ENCODE measurements around the gene TMEM150A.
A peak's percentile ranks its signal among the peaks of the same experiment; 100 is the strongest.

The TMEM150A gene

GRCh38 chr2:85551698-85552678, 50.5 kb downstream of the TMEM150A start:
- peak; percentile 89 for DNase-seq (ENCODE audit: low read depth)
- peak; percentile 92 for TF ChIP-seq CTCF (IDR thresholded peaks at IDR 0.05; ENCODE audit: insufficient read depth, low read depth, low read length, missing control alignments)
- H3K4me3 ChIP-seq (ENCODE audit: low read depth, low read length), result no peak overlapping the region

- H3K4me3 ChIP-seq (ENCODE audit: low read depth, low read length), result no peak overlapping the region
- no peak for DNase-seq (ENCODE audit: low read depth)
- TF ChIP-seq CTCF (IDR thresholded peaks at IDR 0.05; ENCODE audit: insufficient read depth, low read depth, low read length, missing control alignments), result no peak
Observed at GRCh38 chr2:85550486-85550885, 52.0 kb downstream of the TMEM150A start.

- H3K4me3 ChIP-seq (ENCODE audit: low read depth, low read length), result no peak overlapping the region
- no peak for DNase-seq (ENCODE audit: low read depth)
- no peak for TF ChIP-seq CTCF (IDR thresholded peaks at IDR 0.05; ENCODE audit: insufficient read depth, low read depth, low read length, missing control alignments)
Observed at GRCh38 chr2:85549826-85550225, 52.7 kb downstream of the TMEM150A start.

- H3K4me3 ChIP-seq (ENCODE audit: low read depth, low read length), result no peak overlapping the region
- no peak for TF ChIP-seq CTCF (IDR thresholded peaks at IDR 0.05; ENCODE audit: insufficient read depth, low read depth, low read length, missing control alignments)
- no peak for DNase-seq (ENCODE audit: low read depth)
Observed at GRCh38 chr2:85549095-85549494, 53.4 kb downstream of the TMEM150A start.

- no peak for DNase-seq (ENCODE audit: low read depth)
- no peak overlapping the region for H3K4me3 ChIP-seq (ENCODE audit: low read depth, low read length)
- TF ChIP-seq CTCF (IDR thresholded peaks at IDR 0.05; ENCODE audit: insufficient read depth, low read depth, low read length, missing control alignments), result no peak
Observed at GRCh38 chr2:85548608-85548900, 53.9 kb downstream of the TMEM150A start.

Data from GM12865 (cell line).